GM19372 (cell line): ENCODE data around the gene RHOT2.

Experiments used
- ATAC-seq: cut with Tn5 transposase; IDR thresholded peaks from one replicate; pipeline ENCODE4 v1.9.1; 2021; ENCODE audit warnings: mild to moderate bottlenecking, low read depth, moderate library complexity; ENCODE audit not compliant: unreplicated experiment

The RHOT2 gene

DNA sequence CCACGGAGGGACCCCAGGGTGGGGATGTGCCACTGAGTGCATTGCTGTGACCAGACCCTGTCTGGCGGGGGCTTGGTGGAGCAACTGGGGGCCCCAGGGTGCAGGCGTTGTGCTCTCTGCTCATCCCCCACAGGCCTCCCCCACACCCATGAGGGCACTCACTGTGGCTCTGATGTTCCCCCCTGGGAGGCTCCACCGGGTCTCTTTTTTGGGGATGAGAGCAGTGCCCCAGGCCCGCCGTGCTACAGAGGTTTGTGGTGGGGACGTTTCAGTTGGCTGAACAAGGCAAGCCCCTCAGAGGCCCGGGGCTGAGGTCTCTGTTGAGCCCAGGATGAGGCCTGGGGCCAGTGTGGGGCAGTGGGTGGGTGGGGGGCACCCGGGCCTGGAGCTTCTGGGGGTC lies 55.8 kb downstream of the RHOT2 start:
- ATAC-seq = no peak
